WTC11 (cell line): ENCODE data around the gene PTPRO. TPM values are rescaled to one million over a fixed set of nuclear protein-coding genes. Genes with fewer than 3 reads are reported as not detected.

Experiments
- ATAC-seq: fragments of 200-7000 bp; cut with Tn5 transposase; 2 replicates; pipeline ENCODE4 v1.10.0; 2021; ENCODE audit warnings: mild to moderate bottlenecking, moderate library complexity
- CTCF ChIA-PET: fragments of 300-600 bp; sonication (Branson Sonifier 250); formaldehyde crosslinking; loops from one replicate; lab custom pipeline; 2021; ENCODE audit warnings: antibody characterized with exemption; lab: Charles Lee
- POLR2A ChIA-PET: fragments of 350-600 bp; sonication (Branson Sonifier 250); formaldehyde crosslinking; loops from one replicate; lab custom pipeline; 2021; ENCODE audit warnings: antibody characterized with exemption; lab: Charles Lee
- DNase-seq: peaks from one replicate; pipeline ENCODE4 v3.0.0; 2021; ENCODE audit warnings: low spot score
- H3K27ac Mint-ChIP-seq: 2 replicates; pipeline ENCODE4 v1.8.0; 2021; ENCODE audit warnings: mixed read lengths
- H3K27me3 Mint-ChIP-seq: 2 replicates; pipeline ENCODE4 v1.8.0; 2021; ENCODE audit warnings: low read depth, mild to moderate bottlenecking, moderate library complexity, mixed read lengths
- H3K36me3 Mint-ChIP-seq: 2 replicates; pipeline ENCODE4 v1.8.0; 2021; ENCODE audit warnings: mixed read lengths
- H3K4me1 Mint-ChIP-seq: 2 replicates; pipeline ENCODE4 v1.8.0; 2022; ENCODE audit warnings: mixed read lengths
- H3K4me3 Mint-ChIP-seq: 2 replicates; pipeline ENCODE4 v1.8.0; 2021; ENCODE audit warnings: mild to moderate bottlenecking, moderate library complexity, mixed read lengths
- H3K9me3 Mint-ChIP-seq: 2 replicates; pipeline ENCODE4 v1.8.0; 2021; ENCODE audit warnings: mixed read lengths
- CREM ChIP-seq: sonication (generic); formaldehyde crosslinking; IDR thresholded peaks from 2 replicates; pipeline ENCODE4 v1.8.1; 2022; ENCODE audit warnings: mild to moderate bottlenecking, missing genetic modification reagents, moderate library complexity
- ELF4 ChIP-seq: sonication (generic); formaldehyde crosslinking; IDR thresholded peaks from 2 replicates; pipeline ENCODE4 v1.8.1; 2022; ENCODE audit warnings: low read depth, mild to moderate bottlenecking, moderate library complexity, missing genetic modification reagents
- ESRRA ChIP-seq: sonication (generic); formaldehyde crosslinking; IDR thresholded peaks from 2 replicates; pipeline ENCODE4 v1.8.1; 2022; ENCODE audit warnings: mild to moderate bottlenecking, missing genetic modification reagents, borderline replicate concordance
- FOXP4 ChIP-seq: sonication (generic); formaldehyde crosslinking; IDR thresholded peaks from 2 replicates; pipeline ENCODE4 v1.8.0; 2022; ENCODE audit warnings: mild to moderate bottlenecking, missing genetic modification reagents
- GTF2I ChIP-seq: fragments of 250-450 bp; sonication (Bioruptor Pico); conservative IDR thresholded peaks from 2 replicates; pipeline ENCODE4 v1.4.0; 2021; ENCODE audit warnings: mild to moderate bottlenecking
- HMGXB4 ChIP-seq: sonication (generic); formaldehyde crosslinking; IDR thresholded peaks from 2 replicates; pipeline ENCODE4 v1.8.1; 2023; ENCODE audit warnings: mild to moderate bottlenecking, moderate library complexity, missing genetic modification reagents
- MXD4 ChIP-seq: fragments of 250-450 bp; sonication (Bioruptor Pico); IDR thresholded peaks from 2 replicates; pipeline ENCODE4 v1.8.0; 2021; ENCODE audit warnings: mild to moderate bottlenecking, moderate library complexity, borderline replicate concordance
- PREB ChIP-seq: sonication (generic); formaldehyde crosslinking; IDR thresholded peaks from 2 replicates; pipeline ENCODE4 v1.8.1; 2022; ENCODE audit warnings: mild to moderate bottlenecking, missing genetic modification reagents, moderate library complexity, borderline replicate concordance
- SMAD4 ChIP-seq: sonication (generic); formaldehyde crosslinking; IDR thresholded peaks from 2 replicates; pipeline ENCODE4 v1.8.0; 2022; ENCODE audit warnings: mild to moderate bottlenecking, missing genetic modification reagents
- TEAD1 ChIP-seq: sonication (generic); formaldehyde crosslinking; IDR thresholded peaks from 2 replicates; pipeline ENCODE4 v1.8.0; 2022; ENCODE audit warnings: mild to moderate bottlenecking, missing genetic modification reagents
- ZBTB21 ChIP-seq: sonication (generic); formaldehyde crosslinking; IDR thresholded peaks from 2 replicates; pipeline ENCODE4 v1.8.1; 2023; ENCODE audit warnings: mild to moderate bottlenecking, missing genetic modification reagents, borderline replicate concordance
- ZNF232 ChIP-seq: sonication (generic); formaldehyde crosslinking; IDR thresholded peaks from 2 replicates; pipeline ENCODE4 v1.8.0; 2022; ENCODE audit warnings: mild to moderate bottlenecking, missing genetic modification reagents
- ZNF416 ChIP-seq: fragments of 250-450 bp; sonication (Bioruptor Pico); IDR thresholded peaks from 2 replicates; pipeline ENCODE4 v1.9.0; 2021; ENCODE audit warnings: mild to moderate bottlenecking, inconsistent platforms
- ZSCAN18 ChIP-seq: fragments of 250-450 bp; sonication (Bioruptor Pico); IDR thresholded peaks from 2 replicates; pipeline ENCODE4 v2.1.2; 2022; ENCODE audit warnings: mild to moderate bottlenecking, moderate library complexity
- total RNA-seq: library from RNA; stranded (reverse); gene quantifications from 3 replicates; pipeline ENCODE4 v1.2.3, GENCODE V29; 2021
- TF ChIP-seq, protein P1 (sequence below): fragments of 250-450 bp; sonication (Bioruptor Pico); IDR thresholded peaks from 2 replicates; pipeline ENCODE4 v1.9.0; 2021; ENCODE audit warnings: mild to moderate bottlenecking
- TF ChIP-seq, protein P2 (sequence below): sonication (generic); formaldehyde crosslinking; IDR thresholded peaks from 2 replicates; pipeline ENCODE4 v1.8.1; 2023; ENCODE audit warnings: mild to moderate bottlenecking, missing genetic modification reagents, moderate library complexity
- TF ChIP-seq, protein P3 (sequence below): sonication (generic); formaldehyde crosslinking; IDR thresholded peaks from 2 replicates; pipeline ENCODE4 v1.8.0; 2022; ENCODE audit warnings: mild to moderate bottlenecking, missing genetic modification reagents

PTPRO gene
- total RNA-seq, 1 experiment from 2014 or later, result 1.1 TPM

GRCh38 chr12:15528666-15529065 is 206.4 kb downstream of the PTPRO start (continued):
- TF ChIP-seq, protein P1, sequence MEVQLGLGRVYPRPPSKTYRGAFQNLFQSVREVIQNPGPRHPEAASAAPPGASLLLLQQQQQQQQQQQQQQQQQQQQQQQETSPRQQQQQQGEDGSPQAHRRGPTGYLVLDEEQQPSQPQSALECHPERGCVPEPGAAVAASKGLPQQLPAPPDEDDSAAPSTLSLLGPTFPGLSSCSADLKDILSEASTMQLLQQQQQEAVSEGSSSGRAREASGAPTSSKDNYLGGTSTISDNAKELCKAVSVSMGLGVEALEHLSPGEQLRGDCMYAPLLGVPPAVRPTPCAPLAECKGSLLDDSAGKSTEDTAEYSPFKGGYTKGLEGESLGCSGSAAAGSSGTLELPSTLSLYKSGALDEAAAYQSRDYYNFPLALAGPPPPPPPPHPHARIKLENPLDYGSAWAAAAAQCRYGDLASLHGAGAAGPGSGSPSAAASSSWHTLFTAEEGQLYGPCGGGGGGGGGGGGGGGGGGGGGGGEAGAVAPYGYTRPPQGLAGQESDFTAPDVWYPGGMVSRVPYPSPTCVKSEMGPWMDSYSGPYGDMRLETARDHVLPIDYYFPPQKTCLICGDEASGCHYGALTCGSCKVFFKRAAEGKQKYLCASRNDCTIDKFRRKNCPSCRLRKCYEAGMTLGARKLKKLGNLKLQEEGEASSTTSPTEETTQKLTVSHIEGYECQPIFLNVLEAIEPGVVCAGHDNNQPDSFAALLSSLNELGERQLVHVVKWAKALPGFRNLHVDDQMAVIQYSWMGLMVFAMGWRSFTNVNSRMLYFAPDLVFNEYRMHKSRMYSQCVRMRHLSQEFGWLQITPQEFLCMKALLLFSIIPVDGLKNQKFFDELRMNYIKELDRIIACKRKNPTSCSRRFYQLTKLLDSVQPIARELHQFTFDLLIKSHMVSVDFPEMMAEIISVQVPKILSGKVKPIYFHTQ (CRISPR knock-in tag), result no peak
- TF ChIP-seq HMGXB4 (CRISPR knock-in tag), result no peak
- no peak for TF ChIP-seq MXD4 (CRISPR knock-in tag)
- TF ChIP-seq, protein P2, sequence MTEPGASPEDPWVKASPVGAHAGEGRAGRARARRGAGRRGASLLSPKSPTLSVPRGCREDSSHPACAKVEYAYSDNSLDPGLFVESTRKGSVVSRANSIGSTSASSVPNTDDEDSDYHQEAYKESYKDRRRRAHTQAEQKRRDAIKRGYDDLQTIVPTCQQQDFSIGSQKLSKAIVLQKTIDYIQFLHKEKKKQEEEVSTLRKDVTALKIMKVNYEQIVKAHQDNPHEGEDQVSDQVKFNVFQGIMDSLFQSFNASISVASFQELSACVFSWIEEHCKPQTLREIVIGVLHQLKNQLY (CRISPR knock-in tag), result no peak
- no peak for TF ChIP-seq ZNF416 (CRISPR knock-in tag)
- no peak for TF ChIP-seq TEAD1 (CRISPR knock-in tag)
- no peak for TF ChIP-seq SMAD4 (CRISPR knock-in tag)
- TF ChIP-seq, all 79 proteins: peak for 0

- H3K9me3 Mint-ChIP-seq, result no peaks in the 10 kb centered on the region
- DNase-seq, result no peak
- H3K4me3 Mint-ChIP-seq, result no peak overlapping the region
- no peak overlapping the region for H3K27ac Mint-ChIP-seq
- POLR2A ChIA-PET, result interaction anchor here (0.8 kb wide), 1 partner anchor 29 kb away, joined by 3 read pairs; no protein-coding TSS in a partner anchor
- H3K27me3 Mint-ChIP-seq, result no peaks in the 10 kb centered on the region
- H3K4me1 Mint-ChIP-seq, result peaks cover 8% of the 10 kb centered on the region; the same call in 1 of the 2 replicates
- CTCF ChIA-PET, result interaction anchor here (2.8 kb wide), 1 partner anchor 54 kb away, joined by 85 read pairs; no protein-coding TSS in a partner anchor
- no peaks in the 10 kb centered on the region for H3K36me3 Mint-ChIP-seq
- TF ChIP-seq CREM (CRISPR knock-in tag) (no peak), GTF2I (no peak), PREB (no peak), ZBTB21 (CRISPR knock-in tag) (no peak), ZNF232 (CRISPR knock-in tag) (no peak), ESRRA (no peak), ZSCAN18 (CRISPR knock-in tag) (no peak), FOXP4 (no peak), ELF4 (CRISPR knock-in tag) (no peak)
- TF ChIP-seq, protein P1 (CRISPR knock-in tag), result no peak
- TF ChIP-seq, protein P3, sequence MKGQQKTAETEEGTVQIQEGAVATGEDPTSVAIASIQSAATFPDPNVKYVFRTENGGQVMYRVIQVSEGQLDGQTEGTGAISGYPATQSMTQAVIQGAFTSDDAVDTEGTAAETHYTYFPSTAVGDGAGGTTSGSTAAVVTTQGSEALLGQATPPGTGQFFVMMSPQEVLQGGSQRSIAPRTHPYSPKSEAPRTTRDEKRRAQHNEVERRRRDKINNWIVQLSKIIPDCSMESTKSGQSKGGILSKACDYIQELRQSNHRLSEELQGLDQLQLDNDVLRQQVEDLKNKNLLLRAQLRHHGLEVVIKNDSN (CRISPR knock-in tag), result no peak
- TF ChIP-seq, all 79 proteins: peak for 0
- no peak for ATAC-seq
Observed at GRCh38 chr12:15530361-15530760, 208.1 kb downstream of the PTPRO start.
